Activated CD8-positive, alpha-beta memory T cell treated with anti-CD3 and anti-CD28 coated beads for 36 hours (primary cell): ENCODE measurements around the gene SPINT4. TPM values are rescaled to one million over a fixed set of nuclear protein-coding genes. Genes with fewer than 3 reads are reported as not detected.
"Not testable (repeated sequence)": the region's sequence is repeated elsewhere in the genome, so short reads cannot be mapped to it uniquely, and the experiment has no call there.

Experiments
- CTCF ChIA-PET: fragments of 350-600 bp; sonication (Branson Sonifier 250); formaldehyde crosslinking; loops from one replicate; lab custom pipeline; 2021; ENCODE audit warnings: antibody characterized with exemption; lab: Charles Lee
- POLR2A ChIA-PET: fragments of 350-600 bp; sonication (Branson Sonifier 250); formaldehyde crosslinking; loops from one replicate; lab custom pipeline; 2021; ENCODE audit warnings: antibody characterized with exemption; lab: Charles Lee
- total RNA-seq, 2 experiments: library from RNA; stranded (reverse); gene quantifications; one replicate each; pipeline ENCODE4 v1.2.3, GENCODE V29; 2021

The SPINT4 gene
- total RNA-seq = not detected

DNA sequence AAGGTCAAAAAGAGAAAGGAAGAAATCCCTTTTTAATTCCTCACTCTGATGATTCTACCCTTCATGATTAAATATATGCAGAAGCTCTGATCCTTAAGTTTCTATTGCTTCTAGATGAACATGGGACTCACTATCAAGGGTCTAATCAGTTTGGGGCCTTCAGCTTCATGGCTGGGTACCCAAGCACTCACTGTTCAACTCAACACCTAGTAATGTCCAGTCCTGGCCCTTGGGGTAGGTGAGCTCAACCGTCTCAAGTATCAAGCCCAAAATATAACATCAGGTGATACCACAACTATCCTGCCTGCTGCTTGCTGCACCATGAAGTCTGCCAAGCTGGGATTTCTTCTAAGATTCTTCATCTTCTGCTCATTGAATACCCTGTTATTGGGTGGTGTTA, at the start of gene SPINT4:
Gene SPINT4, plus strand, starts transcription at position 301 of the 400 bp plus-strand sequence. Its CDS starts 21 bp downstream, at position 322.
- CTCF ChIA-PET = no interaction called here
- POLR2A ChIA-PET = no interaction called here

DNA sequence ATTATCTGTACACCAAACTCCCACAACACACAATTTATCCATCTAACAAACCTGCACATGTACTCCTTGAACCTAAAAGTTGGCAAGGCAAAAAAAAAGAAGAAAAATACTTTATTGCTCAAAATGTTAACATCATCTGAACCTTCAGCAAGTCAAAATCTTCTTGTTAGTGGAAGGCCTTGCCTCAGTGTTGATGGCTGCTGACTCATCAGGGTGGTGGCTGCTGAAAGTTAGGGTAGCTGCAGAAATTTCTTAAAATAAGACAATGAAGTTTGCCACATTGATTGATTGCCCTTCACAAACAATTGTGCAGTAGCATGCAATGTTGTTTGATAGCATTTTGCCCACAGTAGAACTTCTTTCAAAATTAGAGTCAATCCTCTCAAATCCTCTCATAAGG, 49.4 kb upstream of the SPINT4 start:
- POLR2A ChIA-PET = no interaction called here
- CTCF ChIA-PET = no interaction called here

DNA sequence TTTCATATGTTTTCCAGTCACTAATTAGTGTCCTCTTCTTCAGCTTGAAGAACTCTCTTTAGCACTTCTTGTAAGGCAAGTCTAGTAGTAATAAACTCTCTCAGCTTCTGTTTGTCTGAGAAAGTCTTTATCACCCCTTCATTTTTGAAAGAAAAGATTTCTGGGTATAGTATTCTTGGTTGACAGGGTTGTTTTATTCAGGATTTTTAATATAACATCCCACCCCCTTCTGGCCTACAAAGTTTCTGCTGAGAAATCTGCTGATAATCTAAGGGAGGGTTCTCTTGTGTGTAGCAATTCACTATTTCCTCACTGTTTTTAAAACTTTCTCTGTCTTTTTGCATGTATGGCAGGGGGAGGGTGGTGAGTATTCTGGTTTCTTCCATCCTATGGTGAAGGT, 42.5 kb upstream of the SPINT4 start:
- CTCF ChIA-PET = no interaction called here

DNA sequence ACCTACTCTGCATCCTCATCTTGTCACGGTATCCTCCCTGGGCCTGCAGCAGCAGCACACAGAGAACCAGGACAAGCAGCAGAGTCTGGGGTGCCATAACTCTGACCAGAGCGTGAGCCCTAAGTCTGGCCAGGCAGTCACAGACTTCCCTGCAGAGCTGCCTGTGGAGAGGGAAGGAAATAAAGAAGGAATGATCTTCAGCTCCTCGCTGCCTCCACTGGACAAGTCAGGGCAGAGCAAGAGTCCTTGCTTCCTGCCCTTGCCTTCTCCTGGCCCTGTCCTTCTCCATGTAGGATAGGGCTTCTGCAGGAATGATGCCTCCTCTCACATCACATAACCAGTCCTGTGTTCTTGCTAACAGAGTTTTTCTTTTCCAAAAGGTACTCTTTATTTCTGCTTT, 36.3 kb upstream of the SPINT4 start:
- ChIA-PET POLR2A (no interaction called here), CTCF (interaction anchor here (0.7 kb wide), 1 partner anchor 129 kb away, joined by 3 read pairs; no protein-coding TSS in a partner anchor)

More for the DNA sequence above, 42.5 kb upstream of the SPINT4 start:
- POLR2A ChIA-PET = no interaction called here

DNA sequence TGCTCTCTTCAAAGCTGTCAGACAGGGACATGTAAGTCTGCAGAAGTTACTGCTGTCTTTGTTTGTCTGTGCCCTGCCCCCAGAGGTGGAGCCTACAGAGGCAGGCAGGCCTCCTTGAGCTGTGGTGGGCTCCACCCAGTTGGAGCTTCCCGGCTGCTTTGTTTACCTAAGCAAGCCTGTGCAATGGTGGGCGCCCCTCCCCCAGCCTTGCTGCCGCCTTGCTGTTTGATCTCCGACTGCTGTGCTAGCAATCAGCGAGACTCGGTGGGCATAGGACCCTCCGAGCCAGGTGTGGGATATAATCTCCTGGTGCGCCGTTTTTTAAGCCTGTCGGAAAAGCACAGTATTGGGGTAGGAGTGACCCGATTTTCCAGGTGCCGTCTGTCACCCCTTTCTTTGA, 28.8 kb upstream of the SPINT4 start:
- CTCF ChIA-PET, POLR2A ChIA-PET: not testable (repeated sequence)

DNA sequence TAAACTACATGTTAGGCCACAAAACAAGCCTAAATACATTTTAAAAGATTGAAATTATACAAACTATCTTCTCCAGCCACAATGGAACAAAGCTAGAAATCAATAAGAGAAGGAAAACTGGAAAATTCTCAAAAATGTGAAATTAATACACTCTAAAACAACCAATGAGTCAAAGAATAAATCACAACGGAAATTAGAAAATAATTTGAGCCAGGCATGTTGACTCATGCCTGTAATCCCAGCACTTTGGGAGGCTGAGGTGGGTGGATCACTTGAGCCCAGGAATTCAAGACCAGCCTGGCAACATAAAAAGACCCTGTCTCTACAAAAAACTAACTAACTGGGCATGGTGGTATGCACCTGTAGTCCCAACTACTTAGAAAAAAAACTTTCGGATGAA, 26.7 kb upstream of the SPINT4 start:
- POLR2A ChIA-PET = no interaction called here
- CTCF ChIA-PET = no interaction called here

DNA sequence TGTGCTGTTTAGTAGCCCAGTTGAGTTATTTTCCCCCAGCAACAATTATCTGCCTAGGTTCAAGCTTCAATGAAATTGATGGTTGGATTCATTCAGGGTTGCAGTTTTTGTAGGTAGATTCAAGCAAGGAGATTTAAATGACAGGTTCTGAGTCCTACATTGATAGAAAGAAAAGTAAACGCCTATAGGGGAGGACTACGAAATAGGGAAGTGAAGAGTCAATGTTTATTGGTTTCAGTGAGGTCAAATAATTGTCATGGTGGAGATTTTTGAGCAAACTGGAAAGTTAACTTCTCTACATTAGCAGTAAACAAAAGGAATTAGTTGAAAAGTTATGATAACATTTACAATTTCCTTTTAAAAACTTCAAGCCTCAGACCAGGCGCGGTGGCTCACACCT, 21.0 kb upstream of the SPINT4 start:
- CTCF ChIA-PET = no interaction called here
- POLR2A ChIA-PET = no interaction called here

DNA sequence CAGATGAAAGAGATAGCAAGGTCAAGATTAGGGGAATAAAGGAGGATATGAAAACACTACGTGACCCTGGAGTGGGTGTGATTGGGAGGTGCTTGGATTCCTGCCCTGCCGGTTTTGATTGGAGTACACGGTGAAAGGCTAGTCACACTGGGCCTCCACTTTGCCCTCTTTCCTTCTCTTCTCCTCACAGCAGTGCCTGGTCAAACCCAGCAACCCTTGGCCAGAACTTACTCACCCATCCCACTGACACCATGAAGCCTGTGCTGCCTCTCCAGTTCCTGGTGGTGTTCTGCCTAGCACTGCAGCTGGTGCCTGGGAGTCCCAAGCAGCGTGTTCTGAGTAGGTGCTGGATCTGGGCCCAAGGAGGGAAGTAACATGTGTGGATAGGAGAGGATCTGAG, 20.3 kb upstream of the SPINT4 start, which contains the start of gene WFDC13:
Gene WFDC13, plus strand, starts transcription at position 166 of the 400 bp plus-strand sequence. Its CDS starts 86 bp downstream, at position 252.
- POLR2A ChIA-PET = no interaction called here
- CTCF ChIA-PET = no interaction called here

DNA sequence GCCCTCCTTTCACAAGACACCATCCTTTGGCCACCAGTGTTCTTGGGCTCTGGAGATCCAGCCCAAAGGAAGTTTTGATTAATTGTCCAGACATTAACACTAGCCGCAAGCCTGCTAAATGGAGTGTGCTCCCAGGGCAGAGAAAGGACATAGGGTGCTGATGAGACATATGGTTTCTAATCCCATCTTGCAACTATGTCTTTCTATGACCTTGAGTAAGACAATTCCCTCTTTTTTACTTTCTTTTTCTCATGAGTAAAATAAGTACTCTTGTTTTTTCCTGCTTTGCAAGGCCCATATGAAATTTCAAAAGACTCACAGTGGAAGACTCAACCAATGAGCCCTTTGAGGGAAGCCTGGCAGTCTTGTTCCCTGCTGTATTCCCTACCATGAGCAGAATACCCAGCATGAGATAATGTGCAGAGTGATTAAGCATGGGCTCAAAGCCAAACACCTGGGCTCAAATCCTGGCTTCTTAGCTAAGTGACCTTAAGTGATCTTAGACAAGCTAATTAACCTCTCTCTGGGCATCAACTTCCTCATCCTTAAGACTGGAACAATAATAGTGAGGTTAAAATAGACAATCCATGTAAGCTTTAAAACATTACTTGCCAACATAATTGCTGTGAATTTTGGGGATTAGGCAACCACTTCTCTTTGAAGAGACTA, 17.0 kb upstream of the SPINT4 start, which contains the start of gene WFDC10B:
Gene WFDC10B, minus strand, starts transcription at position 51 of the 669 bp plus-strand sequence. CDS start 19,027 bp downstream, outside the sequence.
- ChIA-PET POLR2A (no interaction called here), CTCF (interaction anchor here (1.2 kb wide), 1 partner anchor 66 kb away, joined by 3 read pairs; no protein-coding TSS in a partner anchor)

DNA sequence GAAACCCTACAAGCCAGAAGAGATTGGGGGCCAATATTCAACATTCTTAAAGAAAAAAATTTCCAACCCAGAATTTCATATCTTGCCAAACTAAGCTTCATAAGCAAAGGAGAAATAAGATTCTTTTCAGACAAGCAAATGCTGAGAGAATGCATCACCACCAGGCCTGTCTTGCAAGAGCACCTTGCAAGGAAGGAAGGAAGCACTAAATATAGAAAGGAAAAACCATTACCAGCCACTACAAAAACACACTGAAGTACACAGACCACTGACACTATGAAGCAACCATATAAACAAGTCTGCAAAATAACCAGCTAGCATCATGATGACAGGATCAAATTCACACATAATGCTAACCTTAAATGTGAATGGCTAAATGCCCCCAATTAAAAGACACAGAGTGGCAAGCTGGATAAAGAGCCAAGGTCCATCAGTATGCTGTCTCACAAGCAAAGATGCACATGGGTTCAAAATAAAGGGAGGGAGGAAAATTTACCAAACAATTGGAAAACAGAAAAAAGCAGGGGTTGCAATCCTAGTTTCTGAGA, 5.9 kb upstream of the SPINT4 start:
- POLR2A ChIA-PET = not testable (repeated sequence)
- CTCF ChIA-PET = interaction anchor here (0.6 kb wide), 1 partner anchor 1254 kb away, joined by 4 read pairs; no protein-coding TSS in a partner anchor

DNA sequence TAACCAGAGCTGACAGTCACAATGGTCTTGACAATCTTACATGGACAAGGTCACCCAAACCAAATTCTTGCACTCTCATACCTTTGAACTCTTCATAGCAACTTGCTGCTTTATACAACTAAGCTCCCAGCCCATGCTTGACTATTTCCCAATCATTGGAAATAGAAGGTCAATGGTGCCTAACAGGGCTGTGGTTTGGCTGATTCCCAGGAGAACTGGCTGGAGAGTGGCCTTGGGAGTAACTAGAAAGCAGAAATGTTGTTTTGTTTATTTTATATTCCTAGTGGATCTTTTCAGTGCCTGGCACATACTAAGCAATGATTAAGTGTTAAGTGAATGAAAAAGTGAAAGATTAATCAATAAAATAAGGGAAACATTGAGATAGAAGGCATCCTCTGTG, 3.0 kb downstream of the SPINT4 start:
- CTCF ChIA-PET = no interaction called here
- POLR2A ChIA-PET = no interaction called here

DNA sequence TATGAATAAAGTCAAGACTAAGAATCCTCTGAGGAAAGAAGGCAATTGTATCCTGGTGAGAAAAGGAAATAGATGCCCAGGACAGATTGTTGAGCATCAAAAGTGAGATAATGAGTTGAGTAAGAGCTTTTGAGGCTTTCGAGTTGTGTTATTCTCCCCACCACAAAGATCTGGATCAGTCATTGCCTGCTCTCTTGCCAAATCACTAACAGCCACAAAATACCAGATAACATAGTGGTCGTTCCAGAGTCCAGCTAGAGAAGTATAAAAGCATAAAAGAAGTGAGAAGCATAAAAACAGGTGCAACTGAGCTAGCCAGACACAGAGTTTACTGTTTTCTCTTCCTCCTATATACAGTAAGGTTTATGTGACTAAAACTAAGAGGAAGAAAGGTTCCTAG, 4.9 kb downstream of the SPINT4 start:
- CTCF ChIA-PET = no interaction called here
- POLR2A ChIA-PET = no interaction called here

DNA sequence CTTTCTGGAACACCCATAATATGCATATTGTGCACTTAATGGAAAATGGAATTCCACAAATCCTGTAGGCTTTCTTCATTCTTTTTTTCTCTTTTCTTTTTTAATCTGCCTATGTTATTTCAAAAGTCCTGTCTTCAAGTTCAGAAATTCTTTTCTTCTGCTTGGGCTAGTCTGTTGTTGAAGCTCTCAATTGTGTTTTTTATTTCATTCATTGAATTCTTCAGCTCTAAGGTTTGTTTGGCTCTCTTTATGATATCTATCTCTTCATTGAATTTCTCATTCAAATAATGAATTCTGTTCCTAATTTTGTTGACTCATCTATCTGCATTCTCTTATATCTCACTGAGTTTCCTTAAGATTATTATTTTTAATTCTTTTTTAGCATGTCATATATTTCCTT, 10.1 kb downstream of the SPINT4 start:
- CTCF ChIA-PET = no interaction called here

DNA sequence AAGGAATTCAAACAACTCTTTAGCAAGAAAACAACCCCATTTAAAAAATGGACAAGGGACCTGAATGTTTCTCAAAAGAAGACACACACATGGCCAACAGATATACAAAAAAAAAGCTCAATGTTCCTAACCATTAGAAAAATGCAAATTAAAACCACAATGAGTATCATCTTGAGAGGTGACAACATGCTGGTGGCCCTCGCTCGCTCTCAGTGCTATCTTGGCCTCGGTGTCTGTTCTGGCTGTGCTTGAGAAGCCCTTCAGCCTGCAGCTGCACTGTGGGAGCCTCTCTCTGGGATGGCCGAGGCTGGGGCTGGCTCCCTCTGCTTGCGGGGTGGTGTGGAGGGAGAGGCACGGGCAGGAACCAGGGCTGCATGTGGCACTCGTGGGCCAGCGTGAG, 13.4 kb downstream of the SPINT4 start:
- ChIA-PET CTCF (no interaction called here), POLR2A (no interaction called here)

More for the DNA sequence above, 10.1 kb downstream of the SPINT4 start:
- POLR2A ChIA-PET = no interaction called here

DNA sequence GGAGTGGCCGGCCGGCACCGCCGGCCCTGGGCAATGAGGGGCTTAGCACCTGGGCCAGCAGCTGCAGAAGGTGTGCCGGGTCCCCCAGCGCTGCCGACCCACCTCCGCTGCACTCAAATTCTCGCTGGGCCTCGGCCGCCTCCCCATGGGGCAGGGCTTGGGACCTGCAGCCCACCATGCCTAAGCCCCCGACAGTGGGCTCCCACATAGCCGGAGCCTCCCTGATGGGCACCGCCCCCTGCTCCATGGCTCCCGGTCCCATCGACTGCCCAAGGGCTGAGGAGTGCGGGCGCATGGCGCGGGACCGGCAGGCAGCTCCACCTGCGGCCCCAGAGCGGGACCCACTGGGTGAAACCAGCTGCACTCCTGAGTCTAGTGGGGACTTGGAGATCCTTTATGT, 13.8 kb downstream of the SPINT4 start:
- POLR2A ChIA-PET = no interaction called here
- CTCF ChIA-PET = no interaction called here

DNA sequence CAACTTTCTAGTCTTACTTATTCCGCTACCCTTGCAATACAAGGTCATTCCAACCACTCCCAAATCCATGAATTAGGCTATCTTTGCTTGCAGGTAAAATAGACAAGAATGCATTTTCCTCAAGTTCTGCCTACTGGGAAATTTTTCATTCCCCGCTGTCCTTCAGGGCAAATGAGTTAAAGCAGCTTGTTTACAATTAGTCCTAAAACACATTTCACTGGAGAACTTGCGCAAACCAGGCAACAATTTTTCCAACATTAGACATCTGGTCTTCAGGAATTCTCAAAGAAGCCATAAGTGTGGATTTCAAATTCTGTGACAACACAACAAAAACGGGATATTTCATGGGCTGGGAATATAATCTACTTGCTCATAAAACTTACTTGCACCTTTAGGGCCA, 20.4 kb downstream of the SPINT4 start:
- ChIA-PET POLR2A (no interaction called here), CTCF (no interaction called here)

DNA sequence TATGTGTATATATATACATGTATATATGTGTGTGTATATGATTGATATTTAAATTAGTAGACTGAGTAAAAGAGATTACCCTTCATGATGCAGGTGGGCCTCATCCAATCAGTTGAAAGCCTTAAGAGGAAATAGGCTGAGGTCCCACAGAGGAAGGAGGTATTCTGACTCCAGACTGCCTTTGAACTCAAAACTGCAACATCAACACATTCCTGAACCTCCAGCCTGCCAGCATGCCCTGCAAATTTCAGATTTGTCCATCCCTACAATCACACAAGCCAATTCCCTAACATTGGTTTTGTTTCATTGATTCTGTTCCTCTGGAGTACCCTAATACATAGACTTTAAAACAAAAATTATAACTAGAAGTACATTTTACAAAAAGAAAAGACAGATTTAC, 22.9 kb downstream of the SPINT4 start:
- CTCF ChIA-PET = no interaction called here

DNA sequence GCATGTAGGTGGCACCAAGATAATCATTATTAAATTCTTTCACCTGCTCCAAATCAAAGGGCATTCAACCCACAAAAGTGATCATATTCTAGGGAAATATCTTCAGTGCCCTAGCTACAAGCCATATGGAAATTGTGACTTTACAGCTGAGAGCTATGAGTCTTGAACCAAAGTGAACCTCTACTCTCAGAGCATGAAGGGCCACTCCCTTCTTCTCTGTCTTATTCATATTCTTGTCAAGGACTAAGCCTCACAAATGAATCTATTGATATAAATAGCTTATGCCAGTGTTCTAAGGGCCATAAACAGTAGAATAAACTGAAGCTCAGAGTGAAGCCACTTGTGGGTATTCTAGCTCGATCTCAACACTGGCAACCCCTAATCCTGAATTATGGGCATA, 29.6 kb downstream of the SPINT4 start:
- ChIA-PET POLR2A (interaction anchor here (1.0 kb wide), 1 partner anchor 19 kb away, joined by 3 read pairs; no protein-coding TSS in a partner anchor), CTCF (no interaction called here)

More for the DNA sequence above, 22.9 kb downstream of the SPINT4 start:
- POLR2A ChIA-PET = no interaction called here

DNA sequence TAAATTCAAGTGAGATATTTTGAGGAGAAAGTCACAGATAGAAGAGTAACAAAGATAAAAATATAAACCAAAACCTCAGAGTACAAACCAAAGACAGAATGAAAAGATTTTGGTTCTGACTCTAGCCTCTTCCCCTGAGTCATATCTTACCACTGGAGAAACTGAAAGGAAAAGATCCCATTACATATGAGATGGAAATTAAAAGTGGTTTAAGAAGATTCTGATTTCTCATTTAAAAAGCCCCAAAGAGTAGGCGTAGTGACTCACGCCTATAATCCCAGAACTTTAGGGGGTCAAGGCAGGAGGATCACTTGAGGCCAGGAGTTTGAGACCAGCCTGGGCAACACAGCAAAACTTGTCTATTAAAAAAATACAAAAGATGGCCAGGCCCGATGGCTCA, 30.6 kb downstream of the SPINT4 start:
- CTCF ChIA-PET = no interaction called here

DNA sequence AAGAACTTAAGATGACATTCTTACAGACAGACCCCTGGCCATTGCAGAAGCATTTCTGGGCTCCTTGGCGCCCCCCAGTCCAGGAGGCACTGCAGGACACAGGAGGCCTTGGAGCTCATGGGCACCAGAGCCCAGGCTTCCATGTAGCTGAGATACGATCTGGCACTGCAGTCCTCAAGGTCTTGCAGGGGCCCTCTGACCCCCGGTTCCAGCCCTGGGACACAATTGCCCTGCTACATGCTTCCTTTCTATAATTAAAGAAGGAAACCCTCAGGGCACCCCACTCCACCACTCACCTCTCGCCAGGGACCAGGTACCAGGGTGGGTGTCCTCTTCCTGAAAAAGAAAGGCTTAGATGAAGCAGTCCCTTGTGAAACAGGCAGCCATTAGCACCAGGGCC, 35.9 kb downstream of the SPINT4 start:
- POLR2A ChIA-PET = no interaction called here
- CTCF ChIA-PET = no interaction called here

More for the DNA sequence above, 30.6 kb downstream of the SPINT4 start:
- POLR2A ChIA-PET = no interaction called here

DNA sequence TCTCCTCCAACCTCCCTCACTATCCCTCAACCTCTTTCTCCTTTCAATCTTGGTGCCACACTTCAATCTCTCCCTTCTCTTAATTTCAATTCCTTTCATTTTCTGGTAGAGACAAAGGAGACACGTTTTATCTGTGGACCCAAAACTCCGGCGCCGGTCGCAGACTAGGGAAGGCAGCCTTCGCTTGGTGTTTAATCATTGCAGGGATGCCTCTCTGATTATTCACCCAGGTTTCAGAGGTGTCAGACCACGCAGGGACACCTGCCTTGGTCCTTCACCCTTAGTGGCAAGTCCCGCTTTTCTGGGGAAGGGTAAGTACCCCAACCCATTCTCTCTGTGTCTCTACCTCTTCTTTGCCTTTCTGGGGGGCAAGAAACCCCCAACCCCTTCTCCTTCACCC, 37.8 kb downstream of the SPINT4 start:
- CTCF ChIA-PET, POLR2A ChIA-PET: not testable (repeated sequence)
